HG02885 (cell line): ENCODE data around the gene PPM1J.
"Not testable (repeated sequence)": the region's sequence is repeated elsewhere in the genome, so short reads cannot be mapped to it uniquely, and the experiment has no call there.

Experiments used
- ATAC-seq: cut with Tn5 transposase; IDR thresholded peaks from one replicate; pipeline ENCODE4 v1.9.1; 2021; ENCODE audit warnings: mild to moderate bottlenecking; ENCODE audit not compliant: unreplicated experiment, poor library complexity

The PPM1J gene

GRCh38 chr1:112715264-112716053 lies at the start of gene PPM1J:
Gene PPM1J (minus strand): TSS chr1:112715332. CDS start chr1:112715301, 31 bp downstream.
- peak; percentile 84 for ATAC-seq

GRCh38 chr1:112762541-112763500 lies 47.7 kb upstream of the PPM1J start:
- no peak for ATAC-seq

GRCh38 chr1:112761714-112762480 lies 46.8 kb upstream of the PPM1J start:
- ATAC-seq, result no peak

GRCh38 chr1:112759228-112759627 lies 44.1 kb upstream of the PPM1J start:
- no peak for ATAC-seq

- no peak for ATAC-seq
Observed at GRCh38 chr1:112754116-112754628, 39.0 kb upstream of the PPM1J start.

- ATAC-seq, result no peak
Observed at GRCh38 chr1:112748396-112748795, 33.3 kb upstream of the PPM1J start.

GRCh38 chr1:112744009-112744578 lies 29.0 kb upstream of the PPM1J start:
- no peak for ATAC-seq

GRCh38 chr1:112743174-112744008 lies 28.3 kb upstream of the PPM1J start:
- ATAC-seq, result no peak

- ATAC-seq, result no peak
Observed at GRCh38 chr1:112737573-112737972, 22.4 kb upstream of the PPM1J start.

- ATAC-seq, result no peak
Observed at GRCh38 chr1:112735752-112736151, 20.6 kb upstream of the PPM1J start.

- no peak for ATAC-seq
Observed at GRCh38 chr1:112731451-112731850, 16.3 kb upstream of the PPM1J start.

GRCh38 chr1:112729909-112730308 lies 14.8 kb upstream of the PPM1J start:
- ATAC-seq, result no peak

GRCh38 chr1:112729011-112729410 lies 13.9 kb upstream of the PPM1J start:
- not testable (repeated sequence) for ATAC-seq

- ATAC-seq, result not testable (repeated sequence)
Observed at GRCh38 chr1:112728306-112728971, 13.3 kb upstream of the PPM1J start.

- no peak for ATAC-seq
Observed at GRCh38 chr1:112727716-112728115, 12.6 kb upstream of the PPM1J start.

GRCh38 chr1:112724240-112724639 lies 9.1 kb upstream of the PPM1J start:
- ATAC-seq, result not testable (repeated sequence)

GRCh38 chr1:112723511-112723839 lies 8.3 kb upstream of the PPM1J start:
- no peak for ATAC-seq
